ENCODE results near the gene RNF8.

Gene RNF8

GRCh38 chr6:37347177-37347576 is 6.6 kb upstream of the RNF8 start:
- H3K27me3 ChIP-seq (replicated peaks; ENCODE audit: control insufficient read depth, insufficient read depth, low read length) = no peaks in the 10 kb centered on the region
- no peak overlapping the region for H3K4me3 ChIP-seq (replicated peaks; ENCODE audit: low read depth, low read length)
- H3K36me3 ChIP-seq (ENCODE audit: control insufficient read depth, insufficient read depth, low read length) = no peaks in the 10 kb centered on the region
- DNase-seq (ENCODE audit: extremely low read depth, insufficient read length) = no peak
- TF ChIP-seq CTCF (IDR thresholded peaks at IDR 0.05; ENCODE audit: insufficient read depth, low read length, poor library complexity, severe bottlenecking) = no peak

DNA sequence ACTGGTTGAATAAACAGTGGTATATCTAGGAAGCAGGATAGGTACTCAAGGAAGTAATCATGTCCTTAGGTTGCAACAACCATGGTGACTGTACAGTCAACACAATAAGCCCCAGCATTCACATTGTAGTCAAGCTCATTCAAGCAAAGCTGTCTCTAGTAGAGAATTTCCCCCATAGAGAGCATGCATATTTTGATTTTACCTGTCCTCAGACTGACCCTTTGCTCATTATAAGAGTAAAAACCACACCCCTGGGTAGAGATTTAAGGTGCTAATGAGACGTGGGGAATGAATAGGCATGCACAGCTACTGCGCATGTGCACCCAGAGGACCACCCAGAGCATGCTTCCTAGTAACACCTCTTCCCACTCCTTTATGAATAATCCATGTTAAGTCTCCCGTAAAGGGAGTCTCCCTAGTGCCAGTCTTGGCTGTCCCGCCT is 6.1 kb upstream of the RNF8 start:
- H3K4me3 ChIP-seq (replicated peaks; ENCODE audit: low read depth, low read length) = no peak overlapping the region
- no peaks in the 10 kb centered on the region for H3K36me3 ChIP-seq (ENCODE audit: control insufficient read depth, insufficient read depth, low read length)
- DNase-seq (ENCODE audit: extremely low read depth, insufficient read length) = no peak
- no peaks in the 10 kb centered on the region for H3K27me3 ChIP-seq (replicated peaks; ENCODE audit: control insufficient read depth, insufficient read depth, low read length)
- TF ChIP-seq CTCF (IDR thresholded peaks at IDR 0.05; ENCODE audit: insufficient read depth, low read length, poor library complexity, severe bottlenecking) = no peak

DNA sequence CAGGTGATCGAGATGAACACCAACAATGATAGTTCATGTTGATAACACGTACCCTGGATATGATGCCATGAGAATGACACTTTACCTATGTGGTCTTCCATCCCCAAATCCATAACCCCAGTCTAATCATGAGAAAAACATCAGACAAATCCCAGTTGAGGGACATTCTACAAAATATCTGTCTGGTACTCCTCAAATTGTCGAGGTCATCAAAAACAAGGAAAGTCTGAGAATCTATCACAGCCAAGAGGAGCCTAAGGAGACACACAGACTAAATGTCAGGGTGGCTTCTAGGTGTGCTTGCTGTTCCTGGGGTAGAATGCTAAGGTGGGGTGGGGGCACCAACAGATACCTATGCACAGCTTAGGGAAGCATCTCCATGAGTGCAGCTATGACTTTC is 2.8 kb upstream of the RNF8 start:
- no peak for DNase-seq (ENCODE audit: extremely low read depth, insufficient read length)
- Histone ChIP-seq H3K27me3 (replicated peaks; ENCODE audit: control insufficient read depth, insufficient read depth, low read length) (no peaks in the 10 kb centered on the region), H3K4me3 (replicated peaks; ENCODE audit: low read depth, low read length) (no peak overlapping the region), H3K36me3 (ENCODE audit: control insufficient read depth, insufficient read depth, low read length) (no peaks in the 10 kb centered on the region)
- TF ChIP-seq CTCF (IDR thresholded peaks at IDR 0.05; ENCODE audit: insufficient read depth, low read length, poor library complexity, severe bottlenecking) = no peak

- Histone ChIP-seq H3K36me3 (ENCODE audit: control insufficient read depth, insufficient read depth, low read length) (no peaks in the 10 kb centered on the region), H3K27me3 (replicated peaks; ENCODE audit: control insufficient read depth, insufficient read depth, low read length) (no peaks in the 10 kb centered on the region), H3K4me3 (replicated peaks; ENCODE audit: low read depth, low read length) (no peak overlapping the region)
- TF ChIP-seq CTCF (IDR thresholded peaks at IDR 0.05; ENCODE audit: insufficient read depth, low read length, poor library complexity, severe bottlenecking) = no peak
- DNase-seq (ENCODE audit: extremely low read depth, insufficient read length) = no peak
Observed at GRCh38 chr6:37352384-37352783, 1.4 kb upstream of the RNF8 start.

GRCh38 chr6:37354526-37355384 is 972 bp downstream of the RNF8 start:
- Histone ChIP-seq H3K27me3 (replicated peaks; ENCODE audit: control insufficient read depth, insufficient read depth, low read length) (no peaks in the 10 kb centered on the region), H3K4me3 (replicated peaks; ENCODE audit: low read depth, low read length) (peak overlapping the region; percentile 93), H3K36me3 (ENCODE audit: control insufficient read depth, insufficient read depth, low read length) (no peaks in the 10 kb centered on the region)
- DNase-seq (ENCODE audit: extremely low read depth, insufficient read length) = peak; percentile 24
- no peak for TF ChIP-seq CTCF (IDR thresholded peaks at IDR 0.05; ENCODE audit: insufficient read depth, low read length, poor library complexity, severe bottlenecking)
